Rectal smooth muscle tissue (tissue), 1 donor: ENCODE results near the gene KCNIP4.

Experiments
- H3K27ac ChIP-seq: one replicate; pipeline ENCODE4 v1.7.0; 2013; ENCODE audit warnings: low read depth, low read length, inconsistent platforms
- H3K27me3 ChIP-seq: one replicate; pipeline ENCODE4 v1.7.0; 2013; ENCODE audit warnings: low read length; ENCODE audit not compliant: control insufficient read depth, insufficient read depth
- H3K36me3 ChIP-seq: one replicate; pipeline ENCODE4 v1.7.0; 2013; ENCODE audit warnings: low read length; ENCODE audit not compliant: control insufficient read depth, insufficient read depth
- H3K4me1 ChIP-seq: one replicate; pipeline ENCODE4 v1.7.0; 2013; ENCODE audit warnings: low read length; ENCODE audit not compliant: control insufficient read depth, insufficient read depth
- H3K4me3 ChIP-seq: one replicate; pipeline ENCODE4 v1.7.0; 2013; ENCODE audit warnings: low read length
- H3K9ac ChIP-seq: one replicate; pipeline ENCODE4 v1.7.0; 2013; ENCODE audit warnings: low read length

The KCNIP4 gene

DNA sequence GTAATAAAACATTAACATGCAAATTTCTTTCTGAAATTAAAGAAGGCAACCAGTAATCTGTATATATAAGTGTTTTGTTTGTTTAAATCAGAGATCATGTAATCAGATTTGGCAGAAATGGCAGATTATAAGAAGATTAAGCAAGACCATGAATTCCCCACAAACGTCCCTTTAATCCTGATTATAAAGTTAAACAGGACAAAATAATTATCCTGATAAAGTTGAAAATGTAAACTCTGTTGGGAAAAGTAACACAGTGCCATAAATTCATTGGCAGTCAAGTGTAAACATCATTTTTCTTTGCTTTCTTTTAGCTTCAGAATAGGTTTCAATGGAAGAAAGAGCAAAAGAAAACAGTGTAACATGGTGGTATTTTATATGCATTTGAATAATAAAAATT is 256.3 kb downstream of the KCNIP4 start:
- no peak overlapping the region for H3K27ac ChIP-seq
- no peak overlapping the region for H3K9ac ChIP-seq
- H3K27me3 ChIP-seq: no peaks in the 10 kb centered on the region
- H3K4me1 ChIP-seq: peaks cover 2% of the 10 kb centered on the region
- no peaks in the 10 kb centered on the region for H3K36me3 ChIP-seq
- no peak overlapping the region for H3K4me3 ChIP-seq

DNA sequence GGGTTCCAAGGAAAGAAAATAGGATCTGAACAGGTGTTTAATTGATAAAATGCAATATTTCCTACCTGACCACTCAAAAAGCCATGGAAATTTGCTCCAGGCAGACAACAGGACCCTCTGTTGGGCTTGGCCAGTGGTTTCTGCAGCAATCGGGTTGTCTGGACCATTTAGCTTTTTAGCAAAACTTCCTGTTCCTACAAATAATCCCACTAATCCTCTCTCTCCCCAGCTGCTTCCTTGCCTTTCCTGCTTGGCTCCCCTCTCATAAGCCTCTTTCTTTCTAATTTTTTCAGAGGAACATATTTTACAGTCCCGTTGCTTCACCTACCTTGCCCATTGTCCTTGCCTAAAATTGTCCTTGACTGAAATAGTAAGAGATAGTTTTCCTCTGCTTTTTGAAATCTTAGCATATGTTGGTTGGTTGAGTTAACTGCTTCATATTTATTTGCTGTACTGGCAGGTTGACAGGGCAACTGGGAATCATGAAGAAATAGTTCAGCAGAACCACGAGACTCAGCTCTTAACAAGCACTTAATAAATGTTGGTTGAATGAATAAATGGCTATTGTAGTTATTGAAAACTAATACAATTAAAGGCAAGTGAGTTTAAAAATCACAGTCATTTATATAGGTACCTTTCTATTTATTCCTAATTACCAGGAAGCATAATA is 259.8 kb downstream of the KCNIP4 start:
- Histone ChIP-seq H3K27me3 (no peaks in the 10 kb centered on the region), H3K9ac (no peak overlapping the region), H3K4me3 (no peak overlapping the region), H3K27ac (no peak overlapping the region), H3K4me1 (peaks cover 2% of the 10 kb centered on the region), H3K36me3 (no peaks in the 10 kb centered on the region)

DNA sequence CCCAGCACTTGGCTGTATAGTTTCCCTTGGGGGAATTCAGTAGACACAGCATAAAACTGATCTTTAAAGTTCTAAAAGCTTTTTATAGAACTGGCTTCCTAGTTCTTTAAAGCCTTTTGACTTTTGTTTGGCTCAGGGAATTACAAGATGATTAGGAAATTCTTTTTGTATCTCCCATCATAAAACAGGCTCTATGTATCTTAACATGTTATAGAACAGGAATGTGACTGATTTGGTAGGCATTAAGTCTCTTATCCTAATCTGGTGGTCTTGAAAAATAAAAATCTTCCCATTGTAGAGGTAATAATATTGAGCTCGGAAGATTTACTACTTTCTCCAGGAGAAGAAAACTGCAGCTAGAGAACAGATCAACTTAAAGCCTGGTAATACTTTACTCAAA is 262.7 kb downstream of the KCNIP4 start:
- no peaks in the 10 kb centered on the region for H3K4me1 ChIP-seq
- no peak overlapping the region for H3K4me3 ChIP-seq
- no peaks in the 10 kb centered on the region for H3K36me3 ChIP-seq
- no peak overlapping the region for H3K9ac ChIP-seq
- no peaks in the 10 kb centered on the region for H3K27me3 ChIP-seq
- no peak overlapping the region for H3K27ac ChIP-seq

DNA sequence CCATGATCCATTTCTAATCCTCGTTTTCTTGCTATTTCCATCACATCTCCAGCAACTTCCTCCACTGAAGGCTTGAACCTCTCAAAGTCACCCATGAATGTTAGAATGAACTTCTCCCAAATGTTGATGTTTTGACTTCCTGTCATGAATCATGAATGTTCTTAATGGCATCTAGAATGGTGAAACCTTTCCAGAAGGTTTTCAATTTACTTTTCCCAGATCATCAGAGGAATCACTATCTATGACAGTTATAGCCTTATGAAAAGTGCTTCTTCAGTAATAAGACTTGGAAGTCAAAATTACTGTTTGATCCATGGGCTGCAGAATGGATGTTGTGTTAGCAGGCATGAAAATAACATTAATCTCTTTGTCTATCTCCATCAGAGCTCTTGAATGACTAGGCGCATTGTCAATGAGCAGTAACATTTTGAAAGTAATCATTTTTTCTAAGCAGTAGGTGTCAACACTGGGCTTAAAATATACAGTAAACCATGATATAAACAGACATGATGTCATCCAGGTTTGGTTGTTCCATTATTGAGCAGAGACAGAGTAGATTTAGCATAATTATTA is 268.2 kb downstream of the KCNIP4 start:
- no peaks in the 10 kb centered on the region for H3K27me3 ChIP-seq
- H3K36me3 ChIP-seq: no peaks in the 10 kb centered on the region
- H3K27ac ChIP-seq: no peak overlapping the region
- no peak overlapping the region for H3K9ac ChIP-seq
- H3K4me1 ChIP-seq: no peaks in the 10 kb centered on the region
- no peak overlapping the region for H3K4me3 ChIP-seq

DNA sequence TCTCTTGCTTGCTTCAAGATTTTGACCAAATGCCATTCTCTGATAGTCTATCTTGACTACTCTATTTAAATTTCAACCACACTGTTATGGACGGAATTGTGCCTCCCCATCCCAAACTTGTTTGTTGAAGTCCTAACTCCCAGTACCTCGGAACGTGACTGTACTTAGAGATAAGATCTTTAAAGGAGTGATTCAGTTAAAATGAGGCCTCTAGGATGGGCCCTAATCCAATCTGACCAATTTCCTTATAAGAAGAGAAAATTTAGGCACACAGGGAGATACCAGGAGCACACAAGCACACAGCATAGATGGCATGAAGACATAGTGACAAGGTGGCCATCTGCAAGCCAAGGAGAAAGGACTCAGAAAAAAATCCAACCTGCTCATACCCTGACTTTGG is 269.9 kb downstream of the KCNIP4 start:
- H3K9ac ChIP-seq: no peak overlapping the region

DNA sequence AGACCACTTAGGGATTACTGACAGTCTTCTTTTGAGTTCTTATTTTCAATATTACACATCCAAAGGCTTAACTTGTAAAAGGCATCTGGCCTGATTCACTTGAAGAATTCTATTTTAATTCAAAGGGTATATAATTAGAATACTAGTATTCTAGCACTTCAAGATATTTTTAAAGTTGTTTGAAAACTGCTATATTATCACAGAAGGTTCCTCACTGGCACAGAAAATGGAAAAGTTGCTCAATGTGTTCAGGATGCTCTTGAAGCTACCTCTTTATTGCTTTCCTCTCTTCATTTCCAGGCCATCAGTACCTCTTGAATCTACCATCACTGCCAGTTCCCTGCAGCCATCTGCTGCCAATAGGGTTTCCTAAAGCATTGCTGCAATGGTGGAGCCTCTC is 271.4 kb downstream of the KCNIP4 start:
- H3K36me3 ChIP-seq: no peaks in the 10 kb centered on the region
- H3K4me3 ChIP-seq: no peak overlapping the region
- no peaks in the 10 kb centered on the region for H3K27me3 ChIP-seq
- no peaks in the 10 kb centered on the region for H3K4me1 ChIP-seq
- H3K27ac ChIP-seq: no peak overlapping the region
- H3K9ac ChIP-seq: no peak overlapping the region

More for the DNA sequence above, 269.9 kb downstream of the KCNIP4 start:
- Histone ChIP-seq H3K4me3 (no peak overlapping the region), H3K4me1 (no peaks in the 10 kb centered on the region), H3K27ac (no peak overlapping the region), H3K27me3 (no peaks in the 10 kb centered on the region), H3K36me3 (no peaks in the 10 kb centered on the region)

DNA sequence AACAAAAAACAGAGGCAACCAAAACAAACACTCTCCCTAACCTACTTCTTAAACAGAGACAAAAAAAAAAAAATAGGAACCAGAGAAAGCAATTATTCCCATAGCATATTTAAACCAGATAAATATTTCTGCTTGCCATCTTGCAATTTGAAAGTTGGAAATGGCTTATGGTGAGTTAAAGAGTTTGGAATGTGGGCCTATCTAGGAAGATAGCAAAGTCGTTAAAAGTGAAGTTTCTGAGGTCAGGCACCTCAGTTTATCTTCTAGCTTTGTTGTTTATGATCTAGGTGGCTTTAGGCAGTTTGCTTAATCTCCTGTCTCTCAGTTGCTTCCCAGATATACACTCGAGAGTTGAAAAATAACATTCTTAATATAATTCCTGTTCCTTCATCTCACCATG is 284.2 kb downstream of the KCNIP4 start:
- H3K36me3 ChIP-seq: no peaks in the 10 kb centered on the region
- H3K4me3 ChIP-seq: no peak overlapping the region
- H3K27ac ChIP-seq: no peak overlapping the region
- H3K4me1 ChIP-seq: no peaks in the 10 kb centered on the region
- no peak overlapping the region for H3K9ac ChIP-seq
- H3K27me3 ChIP-seq: no peaks in the 10 kb centered on the region

DNA sequence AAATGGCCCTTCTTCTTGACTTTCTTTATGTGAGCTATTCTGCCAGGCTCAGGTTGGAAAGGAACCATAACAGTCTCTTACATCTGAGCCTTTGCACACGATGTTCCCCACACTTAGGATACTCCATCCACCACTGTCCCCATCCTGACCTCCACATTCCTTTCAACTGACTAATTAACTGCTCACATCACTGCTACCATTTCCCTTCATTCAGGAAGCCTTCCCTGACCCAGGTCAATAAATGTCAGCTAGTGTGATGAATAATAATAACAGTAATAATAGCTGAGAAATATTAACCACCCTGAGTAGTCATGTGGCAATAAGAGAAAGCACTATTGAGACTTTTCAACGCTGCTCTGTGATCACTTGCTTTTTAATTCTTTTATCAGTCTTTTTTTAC is 291.7 kb downstream of the KCNIP4 start:
- no peaks in the 10 kb centered on the region for H3K27me3 ChIP-seq
- no peak overlapping the region for H3K4me3 ChIP-seq
- H3K4me1 ChIP-seq: no peaks in the 10 kb centered on the region
- no peaks in the 10 kb centered on the region for H3K36me3 ChIP-seq
- no peak overlapping the region for H3K27ac ChIP-seq
- H3K9ac ChIP-seq: no peak overlapping the region

DNA sequence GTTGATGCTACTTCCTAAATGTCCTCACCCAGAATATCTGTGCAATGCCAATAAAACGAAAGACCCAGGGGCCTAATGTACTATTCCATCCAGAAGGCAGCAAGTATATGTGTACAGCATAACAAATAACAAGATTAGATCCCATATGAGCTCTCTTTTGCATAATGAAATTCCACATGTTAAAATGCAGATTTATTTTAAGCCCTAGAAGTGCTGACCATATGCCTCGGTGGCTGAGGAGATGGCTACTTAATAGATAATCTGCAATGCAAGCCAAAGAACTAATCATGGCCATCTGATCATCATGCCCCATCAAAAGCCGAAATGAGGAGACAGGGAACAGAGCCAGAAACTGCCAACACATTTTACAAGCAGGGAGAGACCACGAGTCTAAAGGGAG is 293.5 kb downstream of the KCNIP4 start:
- no peak overlapping the region for H3K27ac ChIP-seq
- no peaks in the 10 kb centered on the region for H3K27me3 ChIP-seq
- H3K4me3 ChIP-seq: no peak overlapping the region
- H3K4me1 ChIP-seq: no peaks in the 10 kb centered on the region
- H3K9ac ChIP-seq: no peak overlapping the region
- H3K36me3 ChIP-seq: no peaks in the 10 kb centered on the region

DNA sequence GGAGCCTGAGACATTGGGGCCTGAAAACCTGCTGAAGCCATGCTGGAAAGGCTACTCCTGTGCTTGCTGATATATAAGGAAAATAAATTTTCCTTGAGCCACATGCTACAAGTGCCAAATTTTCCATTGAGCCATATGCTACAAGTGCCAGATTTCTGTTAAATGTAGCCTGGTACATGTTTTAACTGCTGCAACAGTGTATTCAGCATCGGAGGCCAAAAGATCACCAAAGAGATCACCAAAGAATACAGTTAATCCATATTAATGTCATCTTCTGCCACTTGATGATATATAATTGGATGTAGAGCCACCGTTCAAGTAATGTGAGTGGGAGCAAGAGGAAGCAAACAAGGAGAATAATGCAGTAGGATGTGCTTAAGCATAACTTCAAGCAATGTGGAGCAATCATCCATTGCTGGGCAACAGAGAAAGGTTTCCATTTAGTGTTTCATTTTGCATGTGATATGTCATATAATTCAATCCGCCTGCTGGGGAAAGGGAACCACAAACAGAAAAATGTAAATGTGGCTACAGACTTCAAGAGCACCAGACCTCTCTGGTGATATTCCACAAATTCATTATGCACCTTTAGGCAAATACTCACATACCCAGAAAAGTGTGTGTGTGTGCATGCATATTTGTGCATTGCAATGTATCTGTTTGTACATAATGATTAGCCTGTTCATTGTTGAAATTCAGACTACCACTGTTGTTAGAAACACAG is 295.9 kb downstream of the KCNIP4 start:
- Histone ChIP-seq H3K4me1 (no peaks in the 10 kb centered on the region), H3K9ac (no peak overlapping the region), H3K36me3 (no peaks in the 10 kb centered on the region), H3K27ac (no peak overlapping the region), H3K4me3 (no peak overlapping the region), H3K27me3 (no peaks in the 10 kb centered on the region)

DNA sequence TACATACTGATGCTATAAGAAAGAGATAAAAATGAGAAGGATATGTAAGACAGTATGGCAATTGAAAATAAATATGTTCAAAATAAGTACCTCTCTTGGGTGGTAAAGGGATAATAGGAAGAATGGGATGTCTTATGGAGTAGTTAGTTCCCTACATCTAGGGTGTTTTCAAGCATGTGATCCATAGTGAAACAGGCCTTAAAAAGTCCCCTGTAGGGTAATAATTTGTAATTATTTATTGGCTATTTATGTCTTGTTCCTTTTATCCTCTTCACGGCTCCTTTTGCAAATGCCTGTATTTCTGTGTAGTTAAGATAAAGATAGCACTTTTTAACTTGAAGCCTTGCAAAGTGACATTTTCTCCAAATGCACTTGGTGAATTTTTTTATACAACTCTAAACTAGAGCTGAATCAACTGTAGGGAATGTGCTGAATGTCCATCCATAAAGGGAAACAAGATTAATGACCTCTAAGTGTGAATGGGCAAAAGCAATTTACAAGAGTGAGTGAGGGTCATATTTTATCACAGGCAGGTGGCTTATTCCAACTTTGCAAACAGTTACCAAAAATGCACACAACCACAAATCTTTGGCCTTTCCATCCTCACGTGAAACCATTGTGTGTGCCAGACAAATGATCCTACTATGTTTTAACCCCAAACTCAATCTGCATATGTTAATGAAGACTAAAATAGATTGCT is 299.0 kb downstream of the KCNIP4 start:
- H3K27ac ChIP-seq: no peak overlapping the region
- no peak overlapping the region for H3K9ac ChIP-seq
- no peaks in the 10 kb centered on the region for H3K36me3 ChIP-seq
- H3K4me1 ChIP-seq: no peaks in the 10 kb centered on the region
- H3K27me3 ChIP-seq: no peaks in the 10 kb centered on the region
- no peak overlapping the region for H3K4me3 ChIP-seq

DNA sequence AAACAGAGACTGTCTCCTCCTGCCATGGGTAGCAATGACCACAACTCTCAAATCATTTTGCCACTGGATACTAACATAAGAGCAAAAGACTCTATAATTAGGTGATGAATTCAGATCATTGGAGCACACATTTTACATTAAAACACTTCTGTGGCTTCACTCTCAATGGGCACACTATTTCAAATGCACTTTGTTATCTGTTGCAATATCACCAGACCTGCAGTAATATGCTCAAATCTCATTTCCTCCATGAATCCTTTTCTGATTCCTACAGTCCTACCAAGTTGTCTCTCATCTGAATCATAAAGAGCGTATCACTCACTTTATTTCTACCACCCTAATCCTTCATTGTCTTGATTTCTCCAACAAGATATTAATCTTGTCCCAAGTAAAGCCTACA is 302.8 kb downstream of the KCNIP4 start:
- Histone ChIP-seq H3K4me3 (no peak overlapping the region), H3K4me1 (no peaks in the 10 kb centered on the region), H3K27ac (no peak overlapping the region), H3K36me3 (no peaks in the 10 kb centered on the region), H3K9ac (no peak overlapping the region), H3K27me3 (no peaks in the 10 kb centered on the region)
